NOMO-1 treated with DMSO at 0.1 percent for 48 hours (cell line): Measurements from ENCODE around the gene ZDHHC20.

Source experiments
- DNase-seq: peaks from one replicate; lab custom pipeline; 2025; ENCODE audit not compliant: unreplicated experiment; lab: John Stamatoyannopoulos, UW

Gene ZDHHC20

GRCh38 chr13:21362741-21363140 lies 96.4 kb downstream of the ZDHHC20 start:
- no peak for DNase-seq

DNA sequence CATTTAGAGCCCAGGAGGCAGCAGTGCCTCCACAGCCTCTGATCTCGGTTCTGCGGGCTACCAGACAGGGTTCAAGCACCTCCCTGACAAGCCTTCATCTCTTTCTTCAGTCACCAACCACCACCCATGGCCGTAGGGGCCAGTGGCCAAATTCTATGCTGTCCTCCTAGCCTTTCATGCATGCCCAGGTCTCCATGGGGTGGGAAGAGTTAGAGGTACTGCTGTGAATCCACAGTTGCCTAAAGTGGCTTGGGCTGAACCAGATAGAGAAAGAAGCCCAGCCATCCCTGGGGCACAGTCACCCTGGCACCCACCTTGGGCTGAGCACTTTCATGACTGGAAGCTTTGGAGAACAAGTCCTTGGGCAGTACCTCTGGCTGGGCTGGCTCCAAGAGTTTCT lies 97.4 kb downstream of the ZDHHC20 start:
- DNase-seq = no peak

DNA sequence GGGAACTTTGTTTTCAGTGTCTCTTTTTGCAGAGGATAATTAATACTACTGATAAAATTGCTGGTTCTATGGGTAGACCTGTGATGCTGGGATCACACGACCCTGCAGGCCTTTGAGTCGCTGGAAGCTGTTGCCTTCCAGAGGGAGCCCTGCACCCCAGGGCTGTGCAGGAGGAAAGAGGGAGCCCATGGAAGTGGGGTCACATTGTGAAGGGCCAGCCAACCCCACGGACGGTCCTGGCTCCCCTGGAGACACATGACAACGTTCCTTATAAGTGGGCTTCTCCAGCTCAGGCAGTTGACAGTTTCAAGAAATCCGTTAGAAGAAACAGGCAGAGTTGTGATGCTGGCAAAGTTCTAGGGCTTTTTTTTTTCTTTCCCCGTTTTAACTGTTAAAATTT lies 98.0 kb downstream of the ZDHHC20 start:
- DNase-seq = no peak

GRCh38 chr13:21360463-21360862 lies 98.6 kb downstream of the ZDHHC20 start:
- DNase-seq = no peak

DNA sequence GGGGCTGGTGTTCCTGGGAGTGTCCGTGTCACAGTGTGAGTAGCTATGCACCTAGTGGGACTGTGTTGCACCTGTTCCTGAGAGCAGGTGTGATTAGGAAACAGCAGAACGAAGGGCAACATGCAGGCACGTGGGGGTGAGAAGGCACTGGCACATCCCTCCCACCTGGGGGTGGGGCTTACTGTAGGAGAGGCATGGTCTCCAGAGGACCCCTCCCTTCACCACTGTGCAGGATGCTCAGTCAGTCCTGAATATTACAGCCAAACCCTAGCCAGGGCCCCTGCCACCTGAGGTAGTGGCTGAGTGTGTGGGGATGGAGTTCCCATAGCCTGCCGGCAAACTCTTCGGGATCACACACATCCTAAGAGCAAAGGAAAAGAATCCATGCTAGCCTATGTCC lies 99.2 kb downstream of the ZDHHC20 start:
- DNase-seq = no peak

- DNase-seq = no peak
These were observed 103.8 kb downstream of the ZDHHC20 start for GRCh38 chr13:21355304-21355703.

- DNase-seq = no peak
These were observed 104.4 kb downstream of the ZDHHC20 start for GRCh38 chr13:21354721-21355120.

DNA sequence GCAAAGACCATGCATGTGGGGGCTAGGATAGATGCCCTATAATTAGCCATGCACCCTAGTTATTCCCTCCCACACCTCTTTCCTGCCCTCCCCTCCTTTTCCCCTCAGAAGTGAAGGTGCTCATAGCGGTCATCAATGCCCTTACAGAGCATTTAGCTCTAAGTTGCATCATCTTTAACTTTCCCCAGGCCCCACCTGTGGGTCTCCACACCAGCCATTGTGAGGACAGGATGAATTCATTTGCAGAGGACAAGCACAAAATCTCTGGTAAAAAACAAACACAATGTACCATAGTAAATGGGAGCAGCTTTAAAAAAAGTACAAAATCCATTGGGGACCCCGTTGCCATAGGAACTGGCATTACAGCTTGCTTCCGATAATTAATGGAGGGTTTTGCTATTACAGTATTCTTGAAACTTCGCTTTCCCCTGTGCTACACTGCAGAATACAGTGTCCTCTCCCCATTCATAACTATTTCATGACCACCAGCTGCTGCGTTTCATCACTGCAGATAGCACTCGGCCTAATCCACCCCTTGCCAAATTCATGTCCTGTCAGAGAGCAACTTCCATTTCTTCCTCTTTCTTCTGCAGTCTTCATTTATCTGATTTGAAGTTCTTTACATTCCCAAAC lies 110.5 kb downstream of the ZDHHC20 start:
- DNase-seq = no peak

DNA sequence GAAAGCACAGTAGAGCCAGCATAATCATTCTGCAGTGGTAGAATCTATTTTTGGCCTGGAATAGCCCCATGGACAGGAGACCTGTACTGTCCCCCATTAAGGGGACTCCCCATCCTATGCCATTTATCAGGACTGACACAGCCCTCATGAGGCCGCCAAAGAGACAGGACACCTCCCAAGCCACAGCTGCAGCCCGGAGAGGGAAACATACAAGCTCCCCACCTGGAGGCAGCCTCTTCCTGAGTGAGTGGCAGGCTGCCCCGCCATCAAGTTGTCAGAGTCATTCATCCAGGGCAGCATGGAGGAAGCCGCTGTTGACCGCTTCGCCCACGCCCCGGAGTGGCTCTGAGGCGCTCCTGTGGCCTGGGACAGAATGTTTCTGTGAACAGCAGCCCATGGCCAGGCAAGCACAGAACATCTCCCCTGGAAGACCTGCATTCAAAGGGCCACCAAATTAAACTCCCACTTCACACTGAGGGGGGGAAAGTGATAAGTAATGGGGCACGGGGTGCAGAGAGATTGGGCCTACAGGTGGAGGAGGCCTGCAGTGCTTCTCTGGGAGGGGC lies 111.3 kb downstream of the ZDHHC20 start:
- no peak for DNase-seq

DNA sequence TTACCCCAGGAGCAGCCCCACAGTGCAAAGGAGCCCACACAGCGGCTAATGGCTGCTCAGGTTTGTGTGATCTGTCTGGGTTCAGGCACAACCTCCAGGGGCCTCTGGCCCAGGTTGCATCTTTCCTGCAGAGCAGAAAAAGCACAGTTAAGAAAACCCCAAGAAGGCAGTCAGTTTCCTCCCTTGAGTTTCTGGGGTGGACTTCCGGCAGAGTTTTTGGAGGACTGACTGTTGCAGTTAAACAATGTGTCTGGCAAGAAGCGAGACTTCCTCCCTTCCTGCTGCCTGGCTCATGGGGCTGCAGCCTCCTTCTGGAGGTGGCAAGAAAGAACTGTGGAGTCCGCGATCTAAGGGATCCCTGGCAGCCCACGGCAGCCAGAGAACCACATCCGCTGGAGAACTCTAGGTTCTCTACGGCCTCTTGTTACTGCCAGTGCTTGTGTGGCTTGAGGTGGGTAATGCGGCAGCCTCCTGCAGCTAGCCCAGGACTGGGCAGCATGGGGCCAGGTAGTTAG lies 114.4 kb downstream of the ZDHHC20 start:
- peak; percentile 46 for DNase-seq

DNA sequence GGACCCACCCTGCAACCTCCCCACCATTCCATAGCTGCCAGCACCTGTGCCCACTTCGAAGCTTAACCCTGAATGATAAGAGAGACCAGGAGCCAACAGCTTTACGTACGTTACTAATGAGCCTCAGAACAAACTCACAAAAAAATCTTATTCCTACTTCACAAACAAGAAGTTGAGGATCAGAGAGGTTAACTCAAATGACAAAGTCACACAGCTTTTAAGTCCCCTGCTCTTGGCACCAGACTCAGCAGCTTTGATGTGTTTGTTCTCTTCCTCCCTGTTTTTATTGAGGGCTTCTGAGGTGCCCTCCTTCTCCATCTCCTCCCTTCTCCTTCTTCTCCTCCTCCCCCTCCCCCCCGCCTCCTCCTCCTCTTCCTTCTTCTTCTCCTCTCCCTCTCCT lies 115.4 kb downstream of the ZDHHC20 start:
- no peak for DNase-seq

DNA sequence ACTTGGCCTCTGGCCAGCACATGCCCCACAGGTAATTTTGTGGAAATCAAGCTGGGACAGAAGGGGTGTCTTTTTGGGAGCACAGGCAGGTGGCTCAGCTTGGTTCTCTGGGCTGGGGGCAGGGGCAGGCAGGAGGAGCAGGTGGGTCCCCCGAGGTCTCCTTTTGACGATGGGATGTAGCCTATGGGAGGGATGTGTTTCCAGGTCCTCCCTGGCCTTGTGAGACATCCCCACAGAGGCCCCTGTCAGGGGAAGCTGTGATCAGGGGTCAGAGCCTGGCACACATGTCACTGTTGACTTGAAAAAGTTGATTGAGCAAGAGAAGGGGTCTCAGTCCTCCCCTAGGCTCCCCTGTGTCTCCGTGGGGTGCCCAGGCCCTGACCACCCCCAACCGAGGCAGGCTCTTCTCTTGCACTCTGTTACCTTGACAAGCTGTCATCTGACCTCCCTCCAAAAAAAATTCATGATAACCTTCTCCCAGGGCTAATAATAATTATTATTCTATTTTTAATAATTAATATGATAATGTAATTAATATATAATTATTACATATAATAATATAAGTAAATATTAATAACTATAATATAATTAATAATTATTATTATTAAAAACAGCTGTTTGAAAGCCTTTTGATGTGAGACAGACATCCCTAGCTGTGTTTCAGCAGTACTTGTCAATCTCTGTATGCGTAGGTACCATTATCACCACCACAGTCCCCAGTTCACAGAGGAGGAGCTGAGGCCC lies 116.2 kb downstream of the ZDHHC20 start:
- DNase-seq = no peak

GRCh38 chr13:21341637-21342422 lies 117.3 kb downstream of the ZDHHC20 start:
- no peak for DNase-seq

DNA sequence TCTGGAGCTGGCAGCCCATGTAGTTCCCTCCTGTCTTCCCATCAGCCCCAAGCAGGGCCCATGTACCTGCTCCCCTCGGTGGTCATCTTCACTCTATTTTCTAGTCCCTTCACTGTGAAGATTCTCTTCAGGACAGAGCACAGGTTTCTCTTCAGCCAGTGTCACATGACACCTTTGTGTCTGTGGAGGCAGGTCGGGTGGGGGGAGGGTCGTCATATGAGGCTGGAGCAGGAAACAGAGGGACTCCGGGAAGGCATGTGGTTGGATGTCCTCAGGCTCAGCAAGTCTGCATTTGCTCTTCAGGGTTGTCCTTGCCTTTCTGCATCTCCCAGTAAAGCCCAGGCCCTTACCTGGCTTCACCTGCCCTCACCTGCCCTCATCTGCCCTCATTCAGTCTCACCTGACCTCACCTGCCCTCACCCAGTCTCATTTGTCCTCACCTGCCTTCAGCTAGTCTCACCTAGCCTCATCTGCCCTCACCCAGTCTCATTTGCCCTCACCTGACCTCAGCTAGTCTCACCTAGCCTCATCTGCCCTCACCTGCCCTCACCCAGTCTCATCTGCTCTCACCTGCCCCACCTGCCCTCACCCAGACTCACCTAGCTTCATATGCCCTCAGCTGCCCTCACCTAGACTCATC lies 120.3 kb downstream of the ZDHHC20 start:
- no peak for DNase-seq

- no peak for DNase-seq
These were observed 120.9 kb downstream of the ZDHHC20 start for GRCh38 chr13:21338156-21338555.

- DNase-seq = no peak
These were observed 122.3 kb downstream of the ZDHHC20 start for GRCh38 chr13:21336609-21337349.

DNA sequence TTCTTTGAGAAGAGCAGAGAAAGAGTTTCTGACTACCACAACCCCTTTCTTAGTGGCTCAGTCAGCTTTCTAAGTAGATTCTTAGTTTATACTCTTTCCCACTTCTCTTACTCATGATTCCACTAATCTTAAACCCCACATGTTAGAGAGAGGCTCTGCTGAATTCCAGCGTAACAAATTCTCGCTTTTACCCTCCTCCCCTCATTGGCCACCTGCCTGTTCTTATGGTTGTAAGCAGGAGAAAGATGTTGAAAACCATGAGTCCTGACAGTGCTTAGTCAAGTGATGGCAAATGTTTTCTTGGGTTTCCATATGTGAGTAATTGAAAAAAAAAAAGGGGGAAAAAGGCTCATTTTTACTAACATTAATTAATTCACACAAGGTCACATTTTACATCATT lies 125.9 kb downstream of the ZDHHC20 start:
- DNase-seq = no peak

- DNase-seq = peak; percentile 13
These were observed 128.8 kb downstream of the ZDHHC20 start for GRCh38 chr13:21330126-21330861.

- no peak for DNase-seq
These were observed 130.1 kb downstream of the ZDHHC20 start for GRCh38 chr13:21328836-21329477.
